Measurements from ENCODE around the gene OPN1LW.

- no peak for TF ChIP-seq CTCF (IDR thresholded peaks at IDR 0.05)
- no peak for TF ChIP-seq POLR2AphosphoS5 (IDR thresholded peaks at IDR 0.05)
- no peak for TF ChIP-seq POLR2A (IDR thresholded peaks at IDR 0.05)
- no peak for TF ChIP-seq EP300 (IDR thresholded peaks at IDR 0.05)
Observed at GRCh38 chrX:154115071-154115470, 29.0 kb upstream of the OPN1LW start.

Data from suprapubic skin (tissue), 4 donors.